Glomerular endothelial cell (primary cell): ENCODE measurements around the gene IARS1. TPM values are rescaled to one million over a fixed set of nuclear protein-coding genes. Genes with fewer than 3 reads are reported as not detected.

Source experiments
- DNase-seq: peaks from one replicate; pipeline ENCODE4 v3.0.0-alpha.2; 2011; ENCODE audit warnings: low read depth, low spot score; ENCODE audit errors: extremely low read depth
- total RNA-seq: library from RNA; depleted of rRNA; stranded (reverse); fragments of >200 nt; gene quantifications from 2 replicates; pipeline ENCODE4 v1.2.3, GENCODE V29; 2015

The IARS1 gene
- total RNA-seq, 1 donor from 2014 or later: 89.1 TPM

DNA sequence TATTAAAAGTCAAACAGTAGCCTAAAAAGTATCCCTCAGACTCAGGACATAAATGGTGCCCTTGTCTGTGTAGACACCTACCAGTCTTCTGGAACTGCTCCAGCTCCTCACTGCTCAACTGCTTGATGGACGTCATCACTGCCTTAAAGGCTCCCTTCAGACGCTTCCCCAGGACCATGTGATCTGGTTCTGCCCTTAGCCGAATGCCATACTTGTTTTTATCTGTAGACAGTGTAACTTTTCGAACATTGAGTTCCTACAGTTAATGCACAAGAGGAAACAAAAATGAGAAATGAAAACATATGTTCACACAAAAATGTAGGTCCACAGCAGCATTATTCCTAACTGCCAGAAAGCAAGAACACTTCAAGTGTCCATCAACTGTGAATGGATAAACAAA is 46.2 kb downstream of the IARS1 start:
- DNase-seq: no peak

DNA sequence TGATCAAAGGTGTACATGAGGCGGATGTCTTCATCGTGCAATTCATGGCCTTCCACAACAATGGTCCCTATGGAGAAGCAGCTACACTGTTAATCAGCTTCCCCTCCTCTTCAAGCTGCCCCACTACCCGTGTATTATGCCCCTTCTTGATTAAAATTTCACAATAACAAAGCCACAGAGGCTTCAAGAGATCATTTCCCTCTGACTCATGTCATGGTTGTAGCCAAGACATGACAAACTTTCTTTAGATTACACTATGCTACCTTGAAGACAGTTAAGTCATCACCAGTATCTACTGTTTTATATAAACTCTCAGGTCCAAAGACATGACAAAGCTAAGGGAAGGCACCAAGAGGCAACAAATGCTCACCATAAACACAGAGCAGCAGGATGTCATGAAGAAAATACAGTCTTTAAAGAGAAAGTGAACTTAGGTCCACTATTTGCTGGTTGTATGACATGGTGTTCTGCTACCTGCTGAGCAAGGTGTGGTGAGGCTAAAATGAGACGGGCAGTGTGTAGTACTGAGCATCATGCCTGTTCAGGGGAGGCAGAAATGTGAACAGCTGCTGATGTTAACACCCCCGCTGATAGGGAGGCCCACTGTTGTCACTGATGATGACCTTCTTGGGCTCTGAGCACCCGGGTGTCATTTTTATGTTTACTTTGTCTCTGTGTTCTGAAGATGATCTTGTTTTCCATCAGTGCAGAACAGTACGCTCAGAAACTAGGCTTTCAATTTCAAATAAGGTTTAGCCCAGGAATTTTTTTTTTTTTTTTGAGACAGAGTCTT is 48.3 kb downstream of the IARS1 start:
- no peak for DNase-seq

Other genes with a start within 250 kb of the IARS1 start
- 90.3 and 105 TPM in 2 replicates for gene SPTLC1, start 178.3 kb downstream of the IARS1 start, total RNA-seq
- gene NOL8, start 31.7 kb upstream of the IARS1 start, total RNA-seq: 22.4 and 28.4 TPM in 2 replicates
- gene CENPP, start 32.3 kb upstream of the IARS1 start, total RNA-seq: 1.8 and 2.5 TPM in 2 replicates
- not detected in 2 replicates for gene OGN, start 110.9 kb upstream of the IARS1 start, total RNA-seq
- gene OMD, start 130.8 kb upstream of the IARS1 start, total RNA-seq: not detected in 2 replicates
- gene ASPN, start 188.8 kb upstream of the IARS1 start, total RNA-seq: not detected in 2 replicates
- not detected in 2 replicates for gene ECM2, start 242.3 kb upstream of the IARS1 start, total RNA-seq